Endothelial cell of umbilical vein (primary cell): ENCODE results near the gene ISL1. TPM values are rescaled to one million over a fixed set of nuclear protein-coding genes. Genes with fewer than 3 reads are reported as not detected.

Source experiments
- BruUV-seq: library from RNA; stranded (reverse); fragments of 400-500 nt; replicated peaks from 2 replicates; lab custom pipeline; 2021; lab: Mats Ljungman, UMichigan
- CTCF ChIA-PET: fragments of 300-600, 350-600 bp; sonication (Branson Sonifier 250); formaldehyde crosslinking; loops from one replicate; lab custom pipeline; 2021; ENCODE audit warnings: antibody characterized with exemption, inconsistent platforms; lab: Charles Lee
- POLR2A ChIA-PET: fragments of 300-600, 350-600 bp; sonication (Branson Sonifier 250); formaldehyde crosslinking; loops from one replicate; lab custom pipeline; 2021; ENCODE audit warnings: antibody characterized with exemption, inconsistent platforms; lab: Charles Lee
- DNase-seq: peaks from one replicate; pipeline ENCODE4 v3.0.0-alpha.2; 2011; ENCODE audit warnings: low read depth, low spot score
- FAIRE-seq: peaks from 2 replicates; lab custom pipeline; 2011; peaks lifted over from hg19 to GRCh38; lab: Jason Lieb, UNC
- H2AFZ ChIP-seq: 2 replicates; pipeline ENCODE4 v1.6.0; 2012; ENCODE audit warnings: low read depth, low read length, control low read depth, inconsistent platforms
- H3K27ac ChIP-seq: 2 replicates; pipeline ENCODE4 v1.5.1; 2011; ENCODE audit warnings: low read depth, mild to moderate bottlenecking, control low read depth, low read length, moderate library complexity; ENCODE audit not compliant: insufficient read depth
- H3K27me3 ChIP-seq, 2 experiments: 2 replicates each; pipeline versions ENCODE4 v1.6.0 to v1.6.1; 2011; ENCODE audit warnings: low read length in 2 of 2, mixed read lengths in 1 of 2; ENCODE audit not compliant: control insufficient read depth in 2 of 2, insufficient read depth in 2 of 2
- H3K36me3 ChIP-seq, 2 experiments: 2 replicates in 1 of 2; 3 replicates in 1 of 2; pipeline ENCODE4 v1.5.1; 2011; ENCODE audit warnings: low read length in 2 of 2, mild to moderate bottlenecking in 1 of 2, moderate library complexity in 1 of 2; ENCODE audit not compliant: control insufficient read depth in 2 of 2, insufficient read depth in 2 of 2; ENCODE audit errors: extremely low read depth in 1 of 2
- H3K4me1 ChIP-seq: 3 replicates; pipeline ENCODE4 v1.5.1; 2011; ENCODE audit warnings: mild to moderate bottlenecking, low read length; ENCODE audit not compliant: control insufficient read depth, insufficient read depth; ENCODE audit errors: extremely low read depth
- H3K4me2 ChIP-seq: 2 replicates; pipeline ENCODE4 v1.6.1; 2011; ENCODE audit warnings: low read length, control low read depth, mixed read lengths; ENCODE audit not compliant: insufficient read depth
- H3K4me3 ChIP-seq, 3 experiments: fragments of 200-600 bp in 1 of 3; sonication (generic), shearing (Covaris generic) in 1 of 3; replicated peaks in 1 of 3; 2 replicates each; pipeline ENCODE4 v1.5.1; 2011 to 2016; ENCODE audit warnings: control low read depth in 3 of 3, low read length in 3 of 3, mild to moderate bottlenecking in 2 of 3, inconsistent platforms in 1 of 3, low read depth in 1 of 3, moderate library complexity in 1 of 3; ENCODE audit not compliant: insufficient read depth in 1 of 3
- H3K79me2 ChIP-seq: 2 replicates; pipeline ENCODE4 v1.6.0; 2012; ENCODE audit warnings: low read length, inconsistent platforms; ENCODE audit not compliant: control insufficient read depth, insufficient read depth
- H3K9ac ChIP-seq: replicated peaks from 2 replicates; pipeline ENCODE3; 2011; ENCODE audit warnings: low read length, control low read depth; ENCODE audit not compliant: insufficient read depth; ENCODE audit errors: extremely low read depth
- H3K9me1 ChIP-seq: replicated peaks from 3 replicates; pipeline ENCODE4 v1.6.0; 2011; ENCODE audit warnings: mild to moderate bottlenecking, low read length; ENCODE audit not compliant: control insufficient read depth, insufficient read depth; ENCODE audit errors: extremely low read depth
- H3K9me3 ChIP-seq: replicated peaks from 2 replicates; pipeline ENCODE4 v1.5.1; 2012; ENCODE audit warnings: low read length, inconsistent platforms; ENCODE audit not compliant: control insufficient read depth, insufficient read depth
- H4K20me1 ChIP-seq: replicated peaks from 2 replicates; pipeline ENCODE3; 2011; ENCODE audit warnings: mild to moderate bottlenecking, low read length; ENCODE audit not compliant: control insufficient read depth, insufficient read depth; ENCODE audit errors: extremely low read depth
- EZH2 ChIP-seq: IDR thresholded peaks from 2 replicates; pipeline ENCODE4 v1.6.1; 2012; ENCODE audit warnings: borderline replicate concordance, low read depth, mild to moderate bottlenecking, moderate library complexity, low read length, inconsistent platforms; ENCODE audit not compliant: severe bottlenecking
- FOS ChIP-seq: IDR thresholded peaks from 2 replicates; pipeline ENCODE4 v1.6.1; 2011; ENCODE audit warnings: mild to moderate bottlenecking, low read length, moderate library complexity, borderline replicate concordance; ENCODE audit not compliant: insufficient read depth
- GATA2 ChIP-seq: IDR thresholded peaks from 2 replicates; pipeline ENCODE4 v1.7.0; 2011; ENCODE audit warnings: low read depth, mild to moderate bottlenecking, moderate library complexity, mixed read lengths, low read length; ENCODE audit not compliant: insufficient read length, insufficient read depth
- JUN ChIP-seq: IDR thresholded peaks from 2 replicates; pipeline ENCODE4 v1.6.1; 2011; ENCODE audit warnings: borderline replicate concordance, low read depth; ENCODE audit not compliant: insufficient read length, insufficient read depth
- MYC ChIP-seq: IDR thresholded peaks from one replicate; pipeline ENCODE4 v1.6.1; 2011; ENCODE audit warnings: mild to moderate bottlenecking, low read depth, low read length
- POLR2A ChIP-seq: IDR thresholded peaks from 2 replicates; pipeline ENCODE4 v1.6.1; 2012; ENCODE audit warnings: low read depth, mild to moderate bottlenecking, control low read depth, low read length
- POLR2AphosphoS5 ChIP-seq: IDR thresholded peaks from 2 replicates; pipeline ENCODE4 v1.6.1; 2012; ENCODE audit warnings: low read depth, mild to moderate bottlenecking, control low read depth, low read length, moderate library complexity; ENCODE audit not compliant: insufficient read depth
- dilution Hi-C: fragments of 300-500 bp; cut with MboI; formaldehyde crosslinking; loops from one replicate; pipeline ENCODE4 v1.15.0; 2019; ENCODE audit warnings: low sequenced_read_pairs; ENCODE audit not compliant: extremely low pct_ligation_motif_present
- intact Hi-C: fragments of 100-400 bp; cut with micrococcal nuclease; formaldehyde crosslinking; loops from one replicate; pipeline ENCODE4 v1.10.0; 2022
- polyA plus RNA-seq, 4 experiments: library from polyadenylated mRNA; depleted of rRNA in 3 of 4; stranded (reverse) in 3 of 4; unstranded in 1 of 4; fragments of >200 nt; gene quantifications; 2 replicates each; pipeline versions ENCODE4 v1.2.1 to v1.2.3, GENCODE V29; 2011 to 2012; ENCODE audit warnings: missing spikeins in 1 of 4
- total RNA-seq: library from RNA; stranded (reverse); gene quantifications from 2 replicates; pipeline ENCODE4 v1.2.3, GENCODE V29; 2021
- TF ChIP-seq, protein P1 (sequence below), 2 donors: IDR thresholded peaks; 1 replicate in 1 of 2; 2 replicates in 1 of 2; pipeline ENCODE4 v1.5.1; 2011; ENCODE audit warnings: low read length in 2 of 2, mild to moderate bottlenecking in 2 of 2, moderate library complexity in 2 of 2, control low read depth in 1 of 2, inconsistent platforms in 1 of 2, low read depth in 1 of 2; ENCODE audit not compliant: insufficient read depth in 1 of 2; ENCODE audit errors: extremely low read depth in 1 of 2
- TF ChIP-seq, protein P2 (sequence below): IDR thresholded peaks from 2 replicates; pipeline ENCODE4 v1.6.1; 2011; ENCODE audit not compliant: insufficient read depth, insufficient read length

Gene ISL1
- total and polyA plus RNA-seq, 2 donors (not counting 3 experiments of a cell fraction or from before 2014, with no cell fraction given): 0.28 to 1.1 TPM

DNA sequence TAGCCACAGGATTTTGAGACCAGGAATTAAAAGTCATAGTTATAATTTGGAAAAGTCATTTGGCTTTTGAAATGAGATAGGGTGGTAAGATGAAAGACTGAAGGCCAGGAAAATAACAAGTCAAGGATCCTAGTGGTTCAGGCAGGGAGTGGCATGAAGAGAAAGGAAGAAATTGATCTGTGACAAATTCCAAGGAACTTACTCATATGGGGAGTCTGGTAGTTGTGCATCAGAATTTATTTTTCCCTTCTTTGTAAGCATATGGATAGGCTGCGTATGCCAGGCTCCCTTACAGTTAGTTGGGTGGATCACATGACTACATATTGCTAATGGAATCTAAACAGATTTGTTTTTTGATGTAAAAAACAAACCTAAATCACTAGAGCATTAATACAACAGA is 21.0 kb downstream of the ISL1 start:
- CTCF ChIA-PET: no interaction called here
- no peaks in the 10 kb centered on the region for H3K9me1 ChIP-seq
- no peaks in the 10 kb centered on the region for H4K20me1 ChIP-seq
- no peaks in the 10 kb centered on the region for H3K36me3 ChIP-seq
- BruUV-seq: no TSS peak
- no peaks in the 10 kb centered on the region for H3K9me3 ChIP-seq
- POLR2A ChIA-PET: no interaction called here
- no peak for TF ChIP-seq GATA2
- TF ChIP-seq, protein P1, sequence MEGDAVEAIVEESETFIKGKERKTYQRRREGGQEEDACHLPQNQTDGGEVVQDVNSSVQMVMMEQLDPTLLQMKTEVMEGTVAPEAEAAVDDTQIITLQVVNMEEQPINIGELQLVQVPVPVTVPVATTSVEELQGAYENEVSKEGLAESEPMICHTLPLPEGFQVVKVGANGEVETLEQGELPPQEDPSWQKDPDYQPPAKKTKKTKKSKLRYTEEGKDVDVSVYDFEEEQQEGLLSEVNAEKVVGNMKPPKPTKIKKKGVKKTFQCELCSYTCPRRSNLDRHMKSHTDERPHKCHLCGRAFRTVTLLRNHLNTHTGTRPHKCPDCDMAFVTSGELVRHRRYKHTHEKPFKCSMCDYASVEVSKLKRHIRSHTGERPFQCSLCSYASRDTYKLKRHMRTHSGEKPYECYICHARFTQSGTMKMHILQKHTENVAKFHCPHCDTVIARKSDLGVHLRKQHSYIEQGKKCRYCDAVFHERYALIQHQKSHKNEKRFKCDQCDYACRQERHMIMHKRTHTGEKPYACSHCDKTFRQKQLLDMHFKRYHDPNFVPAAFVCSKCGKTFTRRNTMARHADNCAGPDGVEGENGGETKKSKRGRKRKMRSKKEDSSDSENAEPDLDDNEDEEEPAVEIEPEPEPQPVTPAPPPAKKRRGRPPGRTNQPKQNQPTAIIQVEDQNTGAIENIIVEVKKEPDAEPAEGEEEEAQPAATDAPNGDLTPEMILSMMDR (IDR thresholded peaks at IDR 0.05; ENCODE audit: extremely low read depth in 1 of 2, insufficient read depth in 1 of 2, low read depth in 1 of 2, low read length in 2 of 2): no peak
- no peak for TF ChIP-seq JUN
- no peak for TF ChIP-seq POLR2A
- no peak for TF ChIP-seq POLR2AphosphoS5
- TF ChIP-seq EZH2: no peak
- no peak for TF ChIP-seq MYC
- TF ChIP-seq, protein P2, sequence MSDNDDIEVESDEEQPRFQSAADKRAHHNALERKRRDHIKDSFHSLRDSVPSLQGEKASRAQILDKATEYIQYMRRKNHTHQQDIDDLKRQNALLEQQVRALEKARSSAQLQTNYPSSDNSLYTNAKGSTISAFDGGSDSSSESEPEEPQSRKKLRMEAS: no peak
- no peak for TF ChIP-seq FOS
- dilution Hi-C loops: no loop called here
- H2AFZ ChIP-seq: no peak overlapping the region
- H3K4me3 ChIP-seq: no peak overlapping the region
- no peak for FAIRE-seq
- no peak overlapping the region for H3K9ac ChIP-seq
- no peaks in the 10 kb centered on the region for H3K79me2 ChIP-seq
- intact Hi-C loops: no loop called here
- H3K4me2 ChIP-seq: no peak overlapping the region
- peaks cover 8 to 14% of the 10 kb centered on the region in 2 experiments for H3K27me3 ChIP-seq
- no peak overlapping the region for H3K27ac ChIP-seq
- no peak for DNase-seq
- H3K4me1 ChIP-seq: no peaks in the 10 kb centered on the region
